H7 (cell line): Measurements from ENCODE around the gene DCDC2C. TPM values are rescaled to one million over a fixed set of nuclear protein-coding genes. Genes with fewer than 3 reads are reported as not detected.
"Not testable (repeated sequence)": the region's sequence is repeated elsewhere in the genome, so short reads cannot be mapped to it uniquely, and the experiment has no call there.

ENCODE experiments used
- DNase-seq: peaks from one replicate; pipeline ENCODE4 v3.0.0; 2012
- H3K27me3 ChIP-seq: 2 replicates; pipeline ENCODE4 v1.6.0; 2011; ENCODE audit warnings: mild to moderate bottlenecking, low read length; ENCODE audit not compliant: control insufficient read depth, insufficient read depth
- H3K36me3 ChIP-seq: replicated peaks from 2 replicates; pipeline ENCODE4 v1.5.1; 2011; ENCODE audit warnings: low read length; ENCODE audit not compliant: control insufficient read depth, insufficient read depth
- H3K4me3 ChIP-seq: 2 replicates; pipeline ENCODE4 v1.5.1; 2011; ENCODE audit warnings: low read depth, mild to moderate bottlenecking, control low read depth, low read length, moderate library complexity; ENCODE audit not compliant: insufficient read depth
- total RNA-seq: library from RNA; depleted of rRNA; stranded (reverse); fragments of >200 nt; shearing (Covaris generic); gene quantifications from 2 replicates; pipeline ENCODE4 v1.2.3, GENCODE V29; 2014

The DCDC2C gene
- total RNA-seq, 1 experiment from 2014 or later: not detected

GRCh38 chr2:3807853-3808252 is 104.5 kb downstream of the DCDC2C start:
- no peak for DNase-seq

GRCh38 chr2:3814706-3815245 is 111.4 kb downstream of the DCDC2C start:
- Histone ChIP-seq H3K4me3 (no peak overlapping the region), H3K27me3 (no peaks in the 10 kb centered on the region), H3K36me3 (no peaks in the 10 kb centered on the region)
- DNase-seq: no peak

More at GRCh38 chr2:3807853-3808252, 104.5 kb downstream of the DCDC2C start:
- Histone ChIP-seq H3K27me3 (no peaks in the 10 kb centered on the region), H3K4me3 (no peak overlapping the region), H3K36me3 (no peaks in the 10 kb centered on the region)

DNA sequence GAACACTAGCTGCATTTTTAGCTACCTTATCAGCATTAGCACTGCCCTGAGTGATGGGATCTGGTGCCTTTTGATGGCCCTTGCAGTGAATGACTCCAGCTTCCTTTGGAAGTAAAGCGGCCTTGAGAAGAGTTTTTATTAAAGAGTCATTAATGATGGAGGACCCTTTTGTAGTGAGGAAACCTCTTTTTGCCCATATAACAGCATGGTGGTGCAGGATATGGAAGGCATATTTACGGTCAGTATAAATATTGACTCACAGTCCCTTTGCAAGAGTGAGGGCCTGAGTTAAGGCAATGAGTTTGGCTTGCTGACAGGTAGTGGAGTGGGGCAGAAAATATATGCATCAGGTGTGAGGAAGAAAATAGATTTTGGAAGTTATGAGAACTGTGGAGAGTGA is 113.8 kb downstream of the DCDC2C start:
- DNase-seq, H3K36me3 ChIP-seq, H3K27me3 ChIP-seq, H3K4me3 ChIP-seq: not testable (repeated sequence)

- no peaks in the 10 kb centered on the region for H3K27me3 ChIP-seq
- no peak overlapping the region for H3K4me3 ChIP-seq
- DNase-seq: no peak
- H3K36me3 ChIP-seq: no peaks in the 10 kb centered on the region
Measured at GRCh38 chr2:3823748-3824147, 120.4 kb downstream of the DCDC2C start.

GRCh38 chr2:3827673-3828575 is 124.5 kb downstream of the DCDC2C start:
- Histone ChIP-seq H3K36me3 (no peaks in the 10 kb centered on the region), H3K27me3 (no peaks in the 10 kb centered on the region), H3K4me3 (no peak overlapping the region)
- DNase-seq: peak; percentile 69

- no peaks in the 10 kb centered on the region for H3K27me3 ChIP-seq
Measured at GRCh38 chr2:3830796-3831195, 127.4 kb downstream of the DCDC2C start.

GRCh38 chr2:3837086-3837485 is 133.7 kb downstream of the DCDC2C start:
- Histone ChIP-seq H3K27me3 (no peaks in the 10 kb centered on the region), H3K4me3 (no peak overlapping the region), H3K36me3 (no peaks in the 10 kb centered on the region)
- no peak for DNase-seq

More at GRCh38 chr2:3830796-3831195, 127.4 kb downstream of the DCDC2C start:
- H3K4me3 ChIP-seq: no peak overlapping the region
- DNase-seq: no peak
- H3K36me3 ChIP-seq: no peaks in the 10 kb centered on the region

- Histone ChIP-seq H3K36me3 (no peaks in the 10 kb centered on the region), H3K27me3 (no peaks in the 10 kb centered on the region), H3K4me3 (no peak overlapping the region)
- no peak for DNase-seq
Measured at GRCh38 chr2:3838348-3838747, 135.0 kb downstream of the DCDC2C start.

GRCh38 chr2:3839476-3839875 is 136.1 kb downstream of the DCDC2C start:
- H3K36me3 ChIP-seq: no peaks in the 10 kb centered on the region
- no peaks in the 10 kb centered on the region for H3K27me3 ChIP-seq
- no peak overlapping the region for H3K4me3 ChIP-seq
- DNase-seq: no peak

DNA sequence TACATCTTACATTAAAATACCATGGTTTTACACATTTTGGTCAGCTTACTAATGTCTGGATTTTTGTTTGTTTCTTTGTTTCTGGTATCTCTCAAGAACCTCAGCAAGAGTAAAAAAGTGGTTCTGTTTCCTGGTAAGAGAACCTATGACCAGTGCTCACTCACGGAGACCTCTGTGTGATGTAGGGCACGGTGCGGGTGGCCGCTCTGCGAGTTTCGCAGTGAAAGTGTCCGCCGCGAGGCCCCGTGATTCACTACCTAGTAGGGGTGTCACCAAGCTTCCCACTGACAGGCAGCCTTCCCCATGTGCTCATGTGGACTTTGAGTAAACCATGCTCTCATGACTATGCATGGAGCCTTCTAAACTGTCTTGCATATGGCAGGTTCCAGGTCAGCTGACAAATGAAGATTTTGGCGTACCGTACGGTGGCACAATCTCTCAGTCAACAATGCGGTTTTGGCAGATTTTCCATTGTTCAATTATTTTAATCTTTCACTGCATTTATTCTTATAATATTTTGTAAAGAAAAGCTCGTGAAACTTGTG is 137.3 kb downstream of the DCDC2C start:
- Histone ChIP-seq H3K4me3 (no peak overlapping the region), H3K36me3 (no peaks in the 10 kb centered on the region), H3K27me3 (no peaks in the 10 kb centered on the region)
- no peak for DNase-seq

DNA sequence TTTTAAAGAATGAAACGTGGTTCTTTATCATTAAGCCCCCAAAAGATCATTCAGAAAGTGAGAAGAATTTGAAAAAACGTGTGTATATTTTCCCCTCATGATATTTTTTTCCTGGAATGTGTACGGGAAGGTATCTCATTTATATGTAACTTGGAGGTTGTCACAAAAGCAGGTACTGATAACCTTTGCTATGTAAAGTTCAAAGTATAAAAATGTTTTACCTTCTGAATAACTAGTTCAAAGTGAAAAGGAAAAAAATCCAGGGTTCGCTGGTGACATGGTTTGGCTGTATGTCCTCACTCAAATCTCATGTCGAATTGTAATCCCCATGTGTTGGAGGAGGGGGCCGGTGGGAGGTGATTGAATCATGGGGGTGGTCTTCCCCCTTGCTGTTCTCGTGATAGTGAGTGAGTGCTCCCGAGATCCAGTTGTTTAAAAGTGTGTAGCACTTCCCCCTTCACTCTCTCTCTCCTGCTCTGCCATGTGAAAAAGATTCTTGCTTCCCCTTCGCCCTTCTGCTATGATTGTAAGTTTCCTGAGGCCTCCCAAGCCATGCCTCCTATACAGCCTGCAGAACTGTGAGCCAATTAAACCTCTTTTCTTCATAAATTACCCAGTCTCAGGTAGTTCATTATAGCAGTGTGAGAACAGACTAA is 144.2 kb downstream of the DCDC2C start:
- Histone ChIP-seq H3K36me3 (no peaks in the 10 kb centered on the region), H3K4me3 (no peak overlapping the region), H3K27me3 (no peaks in the 10 kb centered on the region)
- DNase-seq: no peak

DNA sequence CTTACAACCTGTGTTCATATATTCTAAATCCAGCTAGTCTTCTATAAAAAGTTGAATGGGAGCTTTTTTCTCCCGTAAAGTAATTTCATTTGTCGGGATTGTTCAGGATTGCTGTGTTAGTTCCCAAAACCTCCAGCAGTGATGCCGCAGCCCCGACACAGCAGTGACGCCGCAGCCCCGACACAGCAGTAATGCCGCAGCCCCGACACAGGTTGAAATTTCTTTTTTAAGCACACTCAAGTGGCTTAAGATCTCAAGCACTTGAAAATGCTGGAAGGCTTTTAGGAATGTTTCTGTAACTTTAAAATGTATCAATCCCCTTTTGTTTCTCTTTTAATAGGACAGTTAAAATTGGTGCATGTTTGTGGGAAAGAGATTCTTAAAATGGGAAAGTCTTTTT is 145.4 kb downstream of the DCDC2C start:
- H3K36me3 ChIP-seq: no peaks in the 10 kb centered on the region
- H3K4me3 ChIP-seq: no peak overlapping the region
- no peak for DNase-seq
- H3K27me3 ChIP-seq: no peaks in the 10 kb centered on the region

DNA sequence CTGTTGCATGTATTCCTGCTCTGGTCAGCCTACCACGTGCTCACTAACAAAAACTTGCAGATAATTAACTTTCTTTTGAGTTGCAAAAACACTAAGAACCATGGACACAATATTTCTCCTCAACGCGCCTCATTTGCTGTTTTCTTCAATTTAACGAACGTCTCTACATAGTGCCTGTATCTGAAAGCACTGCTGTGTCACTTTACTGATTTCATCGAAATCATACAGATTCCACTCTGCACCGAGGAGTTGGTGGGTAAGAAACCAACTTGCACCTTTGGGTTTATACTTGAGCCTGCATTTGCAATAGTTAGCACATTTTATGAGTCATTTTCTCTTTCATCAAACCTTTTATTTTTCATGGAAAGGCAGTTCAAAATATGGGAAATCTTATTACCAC is 145.8 kb downstream of the DCDC2C start:
- H3K27me3 ChIP-seq: no peaks in the 10 kb centered on the region
- no peak overlapping the region for H3K4me3 ChIP-seq
- DNase-seq: no peak
- H3K36me3 ChIP-seq: no peaks in the 10 kb centered on the region

DNA sequence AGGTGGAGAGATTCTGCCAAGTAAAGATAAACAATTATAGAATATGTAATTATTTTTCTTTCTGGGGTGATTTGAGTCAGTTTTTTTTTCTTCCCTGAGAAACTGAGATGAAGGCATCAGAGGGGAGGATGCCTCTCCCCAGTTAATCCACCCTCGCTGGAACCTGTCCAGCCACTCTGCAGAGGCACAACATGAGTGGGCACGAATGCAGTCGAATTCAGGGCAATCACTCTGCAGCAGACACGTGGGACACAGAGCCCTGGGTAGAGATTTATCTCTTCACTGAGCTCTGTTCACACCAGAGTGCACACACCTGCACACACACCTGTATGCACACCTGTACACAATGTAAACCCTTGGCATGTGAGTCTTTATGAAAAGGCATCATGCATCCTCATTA is 154.2 kb downstream of the DCDC2C start:
- H3K36me3 ChIP-seq: no peaks in the 10 kb centered on the region
- no peak overlapping the region for H3K4me3 ChIP-seq
- H3K27me3 ChIP-seq: no peaks in the 10 kb centered on the region
- no peak for DNase-seq
